ENCODE measurements around the gene TFCP2L1. TPM values are rescaled to one million over a fixed set of nuclear protein-coding genes. Genes with fewer than 3 reads are reported as not detected.
"Not testable (repeated sequence)": the region's sequence is repeated elsewhere in the genome, so short reads cannot be mapped to it uniquely, and the experiment has no call there.

The TFCP2L1 gene
- total and polyA plus RNA-seq, 12 donors = 0.02 to 0.60 (median 0.14) TPM; not detected in 1

DNA sequence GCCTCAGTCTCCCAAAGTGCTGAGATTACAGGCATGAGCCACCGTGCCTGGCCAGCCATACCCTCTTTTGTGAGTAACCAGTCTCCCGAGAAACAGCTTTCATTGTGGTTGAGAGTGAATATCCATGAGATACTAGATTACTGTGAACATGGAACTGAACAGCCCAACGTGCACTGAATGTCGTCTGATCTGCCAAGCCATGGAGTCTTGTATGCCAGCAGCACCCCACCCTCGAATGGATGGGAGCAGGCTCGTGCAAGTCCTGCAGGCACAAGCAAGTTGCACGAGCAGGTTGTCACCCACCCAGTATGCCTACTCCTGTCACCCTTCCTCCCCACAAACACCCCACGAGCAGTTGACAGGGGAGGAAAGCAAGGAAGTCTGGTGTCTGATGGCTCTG lies 36.5 kb upstream of the TFCP2L1 start:
- Histone ChIP-seq H3K4me3 (no peak overlapping the region), H3K27ac (no peak overlapping the region), H3K27me3 (peaks cover 0 to 5% (median 0%) of the 10 kb centered on the region in 7 donors), H3K36me3 (no peaks in the 10 kb centered on the region), H3K4me1 (no peaks in the 10 kb centered on the region), H3K9me3 (no peaks in the 10 kb centered on the region)
- intact Hi-C loops (cut with DNase I) = loop anchor here in 2 of 10 donors (10.0 kb wide), 1 partner anchor 227 kb away; no protein-coding TSS in a partner anchor
- ATAC-seq (no peak), DNase-seq (no peak)
- 85 to 86% methylated on average over 8 of the region's 8 CpGs for whole genome bisulfite sequencing, 2 donors
- no peak for TF ChIP-seq CTCF (IDR thresholded peaks at IDR 0.05)

GRCh38 chr2:121319941-121320340 lies 34.9 kb upstream of the TFCP2L1 start:
- no peak for DNase-seq
- no peak for ATAC-seq
- Histone ChIP-seq H3K27ac (no peak overlapping the region), H3K4me3 (no peak overlapping the region), H3K27me3 (peaks cover 0 to 5% (median 0%) of the 10 kb centered on the region in 7 donors), H3K36me3 (no peaks in the 10 kb centered on the region), H3K4me1 (no peaks in the 10 kb centered on the region), H3K9me3 (no peaks in the 10 kb centered on the region)
- TF ChIP-seq CTCF (IDR thresholded peaks at IDR 0.05) = no peak
- intact Hi-C loops (cut with DNase I) = loop anchor here in 2 of 10 donors (10.0 kb wide), 1 partner anchor 225 kb away; no protein-coding TSS in a partner anchor
- WGBS, 2 donors = 86 to 89% methylated on average over 3 of the region's 3 CpGs

DNA sequence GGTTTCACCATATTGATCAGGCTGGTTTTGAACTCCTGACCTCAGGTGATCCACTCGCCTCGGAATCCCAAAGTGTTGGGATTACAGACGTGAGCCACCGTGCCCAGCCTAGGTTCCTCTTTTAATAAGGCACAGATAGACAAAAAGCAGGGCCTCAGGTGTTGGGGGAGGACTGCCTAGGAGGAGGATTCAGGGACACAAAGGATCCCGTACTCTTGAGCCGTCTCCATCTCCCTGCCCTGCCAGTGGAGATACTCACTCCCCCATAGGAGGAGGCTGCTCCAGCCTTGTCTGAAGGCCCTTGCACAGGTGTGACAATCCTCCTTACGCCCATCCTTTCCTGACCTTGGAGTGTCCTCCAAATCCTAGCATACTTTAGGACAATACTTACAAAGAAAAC lies 32.0 kb upstream of the TFCP2L1 start:
- intact Hi-C loops (cut with DNase I) = no loop called here
- ATAC-seq (no peak), DNase-seq (no peak)
- Histone ChIP-seq H3K9me3 (no peaks in the 10 kb centered on the region), H3K36me3 (no peaks in the 10 kb centered on the region), H3K27ac (no peak overlapping the region), H3K4me3 (no peak overlapping the region), H3K27me3 (peaks cover 0 to 5% (median 0%) of the 10 kb centered on the region in 7 donors), H3K4me1 (no peaks in the 10 kb centered on the region)
- TF ChIP-seq CTCF (IDR thresholded peaks at IDR 0.05) = no peak
- 79 to 85% methylated on average over 7 of the region's 7 CpGs for WGBS, 2 donors

DNA sequence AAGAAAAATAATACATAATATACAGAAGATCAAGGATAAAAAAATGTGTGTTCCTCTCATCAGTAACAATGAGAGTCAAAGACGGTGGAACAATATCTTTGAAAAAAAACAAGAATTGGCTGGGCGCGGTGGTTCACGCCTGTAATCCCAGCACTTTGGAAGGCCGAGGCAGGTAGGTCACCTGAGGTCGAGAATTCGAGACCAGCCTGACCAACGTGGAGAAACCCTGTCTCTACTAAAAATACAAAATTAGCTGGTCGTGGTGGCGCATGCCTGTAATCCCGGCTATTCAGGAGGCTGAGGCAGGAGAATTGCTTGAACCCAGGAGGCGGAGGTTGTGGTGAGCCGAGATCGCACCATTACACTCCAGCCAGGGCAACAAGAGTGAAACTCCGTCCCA lies 28.7 kb upstream of the TFCP2L1 start:
- H3K4me1 ChIP-seq; H3K9me3 ChIP-seq; ATAC-seq; H3K27ac ChIP-seq; H3K4me3 ChIP-seq; DNase-seq; H3K36me3 ChIP-seq; intact Hi-C loops (cut with DNase I); H3K27me3 ChIP-seq: not testable (repeated sequence)
- 86 to 87% methylated on average over 15 of the region's 15 CpGs for WGBS, 2 donors

GRCh38 chr2:121309801-121310200 lies 24.8 kb upstream of the TFCP2L1 start:
- Histone ChIP-seq H3K27me3 (peaks cover 0 to 18% (median 7%) of the 10 kb centered on the region in 7 donors), H3K4me3 (no peak overlapping the region), H3K36me3 (no peaks in the 10 kb centered on the region), H3K9me3 (peaks cover 0 to 8% (median 0%) of the 10 kb centered on the region in 11 donors), H3K4me1 (no peaks in the 10 kb centered on the region), H3K27ac (no peak overlapping the region)
- no peak for ATAC-seq
- no peak for DNase-seq
- intact Hi-C loops (cut with DNase I) = no loop called here
- 31 to 38% methylated on average over 3 of the region's 3 CpGs for WGBS, 2 donors
- no peak for TF ChIP-seq CTCF (IDR thresholded peaks at IDR 0.05)
